ENCODE measurements around the gene CEP295NL. TPM values are rescaled to one million over a fixed set of nuclear protein-coding genes. Genes with fewer than 3 reads are reported as not detected.
"Not testable (repeated sequence)": the region's sequence is repeated elsewhere in the genome, so short reads cannot be mapped to it uniquely, and the experiment has no call there.

Gene CEP295NL
- polyA plus RNA-seq, 4 donors, result 0.09 to 0.34 (median 0.13) TPM

GRCh38 chr17:78890096-78890495, 12.9 kb downstream of the CEP295NL start:
- not testable (repeated sequence) for DNase-seq (ENCODE audit: low read depth in 4 of 4, low spot score in 3 of 4)

GRCh38 chr17:78889531-78889930, 13.5 kb downstream of the CEP295NL start:
- no peak for DNase-seq (ENCODE audit: low read depth in 4 of 4, low spot score in 3 of 4)

- DNase-seq (ENCODE audit: low read depth in 4 of 4, low spot score in 3 of 4), result no peak
Observed at GRCh38 chr17:78888941-78889518, 14.0 kb downstream of the CEP295NL start.

- no peak for DNase-seq (ENCODE audit: low read depth in 4 of 4, low spot score in 3 of 4)
Observed at GRCh38 chr17:78886954-78887353, 16.0 kb downstream of the CEP295NL start.

- no peak for DNase-seq (ENCODE audit: low read depth in 4 of 4, low spot score in 3 of 4)
Observed at GRCh38 chr17:78885956-78886355, 17.0 kb downstream of the CEP295NL start.

GRCh38 chr17:78884876-78885667, 17.9 kb downstream of the CEP295NL start:
- DNase-seq (ENCODE audit: low read depth in 4 of 4, low spot score in 3 of 4), result no peak

GRCh38 chr17:78884148-78884825, 18.7 kb downstream of the CEP295NL start:
- DNase-seq (ENCODE audit: low read depth in 4 of 4, low spot score in 3 of 4), result no peak

- no peak for DNase-seq (ENCODE audit: low read depth in 4 of 4, low spot score in 3 of 4)
Observed at GRCh38 chr17:78883533-78884131, 19.4 kb downstream of the CEP295NL start.

- DNase-seq (ENCODE audit: low read depth in 4 of 4, low spot score in 3 of 4), result no peak
Observed at GRCh38 chr17:78883089-78883532, 19.9 kb downstream of the CEP295NL start.

GRCh38 chr17:78882540-78883088, 20.4 kb downstream of the CEP295NL start:
- DNase-seq (ENCODE audit: low read depth in 4 of 4, low spot score in 3 of 4), result no peak

- DNase-seq (ENCODE audit: low read depth in 4 of 4, low spot score in 3 of 4), result peak in 3 of 4 donors; percentile 61 to 71 (median 62)
Observed at GRCh38 chr17:78879635-78880186, 23.3 kb downstream of the CEP295NL start.

- no peak for DNase-seq (ENCODE audit: low read depth in 4 of 4, low spot score in 3 of 4)
Observed at GRCh38 chr17:78878871-78879527, 24.0 kb downstream of the CEP295NL start.

- DNase-seq (ENCODE audit: low read depth in 4 of 4, low spot score in 3 of 4), result no peak
Observed at GRCh38 chr17:78878261-78878660, 24.7 kb downstream of the CEP295NL start.

- DNase-seq (ENCODE audit: low read depth in 4 of 4, low spot score in 3 of 4), result not testable (repeated sequence)
Observed at GRCh38 chr17:78876954-78877517, 26.0 kb downstream of the CEP295NL start.

- DNase-seq (ENCODE audit: low read depth in 4 of 4, low spot score in 3 of 4), result no peak
Observed at GRCh38 chr17:78876094-78876597, 26.9 kb downstream of the CEP295NL start.

GRCh38 chr17:78875363-78876093, 27.5 kb downstream of the CEP295NL start:
- DNase-seq (ENCODE audit: low read depth in 4 of 4, low spot score in 3 of 4), result peak in 1 of 4 donors; percentile 32

GRCh38 chr17:78873519-78874340, 29.3 kb downstream of the CEP295NL start:
- DNase-seq (ENCODE audit: low read depth in 4 of 4, low spot score in 3 of 4), result no peak

- DNase-seq (ENCODE audit: low read depth in 4 of 4, low spot score in 3 of 4), result no peak
Observed at GRCh38 chr17:78872486-78872885, 30.5 kb downstream of the CEP295NL start.
